Parathyroid adenoma (tissue), 2 donors: Measurements from ENCODE around the gene UFC1.
A peak's percentile ranks its signal among the peaks of the same experiment; 100 is the strongest.

ENCODE experiments used
- H2AFZ ChIP-seq: fragments of 300-600 bp; sonication (generic); one replicate; pipeline ENCODE4 v1.7.0; 2017; ENCODE audit warnings: antibody characterized with exemption, mild to moderate bottlenecking
- H3K27ac ChIP-seq: fragments of 300-600 bp; sonication (generic); one replicate; pipeline ENCODE4 v1.7.0; 2017
- H3K27me3 ChIP-seq: fragments of 300-600 bp; sonication (generic); one replicate; pipeline ENCODE4 v1.7.0; 2017; ENCODE audit warnings: low read length; ENCODE audit not compliant: control insufficient read depth, insufficient read depth
- H3K36me3 ChIP-seq: fragments of 300-600 bp; sonication (generic); one replicate; pipeline ENCODE4 v1.7.0; 2017; ENCODE audit warnings: low read length; ENCODE audit not compliant: control insufficient read depth, insufficient read depth
- H3K4me1 ChIP-seq: fragments of 300-600 bp; sonication (generic); one replicate; pipeline ENCODE4 v1.7.0; 2017; ENCODE audit warnings: control low read depth
- H3K4me2 ChIP-seq: fragments of 300-600 bp; sonication (generic); one replicate; pipeline ENCODE4 v1.7.0; 2017; ENCODE audit warnings: low read length
- H3K4me3 ChIP-seq: fragments of 300-600 bp; sonication (generic); one replicate; pipeline ENCODE4 v1.7.0; 2017; ENCODE audit warnings: low read depth, low read length
- H3K79me2 ChIP-seq: fragments of 300-600 bp; sonication (generic); one replicate; pipeline ENCODE4 v1.7.0; 2017; ENCODE audit warnings: control low read depth
- H3K9ac ChIP-seq: fragments of 300-600 bp; sonication (generic); one replicate; pipeline ENCODE4 v1.7.0; 2017; ENCODE audit warnings: mild to moderate bottlenecking
- H3K9me3 ChIP-seq: fragments of 300-600 bp; sonication (generic); one replicate; pipeline ENCODE4 v1.7.0; 2017; ENCODE audit warnings: low read length; ENCODE audit not compliant: control insufficient read depth
- TF ChIP-seq, protein P1 (sequence below): fragments of 300-600 bp; sonication (generic); IDR thresholded peaks from one replicate; pipeline ENCODE4 v1.7.0; 2017; ENCODE audit warnings: antibody characterized with exemption, mild to moderate bottlenecking
- donor health status: primary hyperparathyroidism.

Gene UFC1

DNA sequence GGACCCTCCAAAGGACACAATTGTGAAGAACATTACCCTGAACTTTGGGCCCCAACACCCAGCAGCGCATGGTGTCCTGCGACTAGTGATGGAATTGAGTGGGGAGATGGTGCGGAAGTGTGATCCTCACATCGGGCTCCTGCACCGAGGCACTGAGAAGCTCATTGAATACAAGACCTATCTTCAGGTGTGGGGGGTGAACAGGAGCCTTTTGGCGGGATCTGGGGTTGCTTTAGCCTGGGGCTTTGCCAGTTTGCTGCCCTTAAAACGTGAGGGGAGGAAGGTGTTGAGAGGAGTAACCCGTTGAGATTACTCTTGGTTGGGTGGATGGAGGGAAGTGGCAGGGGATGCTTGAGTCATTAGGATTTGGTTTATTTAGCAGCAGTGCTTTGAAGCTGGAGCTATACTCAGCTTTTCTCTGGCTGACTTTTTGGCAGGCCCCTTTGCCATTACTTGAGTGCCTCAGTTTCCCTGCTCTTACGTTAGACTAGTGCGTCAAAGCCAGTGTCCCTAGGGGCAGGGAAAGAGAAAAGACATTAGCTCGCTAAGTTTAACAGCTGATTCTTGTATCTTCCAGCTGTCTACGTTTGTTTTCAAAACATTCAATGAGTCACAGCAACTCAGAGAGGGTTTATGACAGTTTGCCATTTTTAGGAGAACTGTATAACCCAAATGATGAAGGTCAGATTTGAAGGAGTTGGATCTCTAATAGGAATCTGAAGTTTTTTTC, 52.8 kb downstream of the UFC1 start:
- peaks cover 4% of the 10 kb centered on the region for H3K4me1 ChIP-seq
- H3K9ac ChIP-seq, result no peak overlapping the region
- no peaks in the 10 kb centered on the region for H3K36me3 ChIP-seq
- H3K4me3 ChIP-seq, result no peak overlapping the region
- H2AFZ ChIP-seq, result no peak overlapping the region
- H3K9me3 ChIP-seq, result no peaks in the 10 kb centered on the region
- no peaks in the 10 kb centered on the region for H3K27me3 ChIP-seq
- no peak overlapping the region for H3K4me2 ChIP-seq
- TF ChIP-seq, protein P1, sequence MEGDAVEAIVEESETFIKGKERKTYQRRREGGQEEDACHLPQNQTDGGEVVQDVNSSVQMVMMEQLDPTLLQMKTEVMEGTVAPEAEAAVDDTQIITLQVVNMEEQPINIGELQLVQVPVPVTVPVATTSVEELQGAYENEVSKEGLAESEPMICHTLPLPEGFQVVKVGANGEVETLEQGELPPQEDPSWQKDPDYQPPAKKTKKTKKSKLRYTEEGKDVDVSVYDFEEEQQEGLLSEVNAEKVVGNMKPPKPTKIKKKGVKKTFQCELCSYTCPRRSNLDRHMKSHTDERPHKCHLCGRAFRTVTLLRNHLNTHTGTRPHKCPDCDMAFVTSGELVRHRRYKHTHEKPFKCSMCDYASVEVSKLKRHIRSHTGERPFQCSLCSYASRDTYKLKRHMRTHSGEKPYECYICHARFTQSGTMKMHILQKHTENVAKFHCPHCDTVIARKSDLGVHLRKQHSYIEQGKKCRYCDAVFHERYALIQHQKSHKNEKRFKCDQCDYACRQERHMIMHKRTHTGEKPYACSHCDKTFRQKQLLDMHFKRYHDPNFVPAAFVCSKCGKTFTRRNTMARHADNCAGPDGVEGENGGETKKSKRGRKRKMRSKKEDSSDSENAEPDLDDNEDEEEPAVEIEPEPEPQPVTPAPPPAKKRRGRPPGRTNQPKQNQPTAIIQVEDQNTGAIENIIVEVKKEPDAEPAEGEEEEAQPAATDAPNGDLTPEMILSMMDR, result no peak
- peak overlapping the region; percentile 85 for H3K27ac ChIP-seq
- peaks cover 11% of the 10 kb centered on the region for H3K79me2 ChIP-seq

DNA sequence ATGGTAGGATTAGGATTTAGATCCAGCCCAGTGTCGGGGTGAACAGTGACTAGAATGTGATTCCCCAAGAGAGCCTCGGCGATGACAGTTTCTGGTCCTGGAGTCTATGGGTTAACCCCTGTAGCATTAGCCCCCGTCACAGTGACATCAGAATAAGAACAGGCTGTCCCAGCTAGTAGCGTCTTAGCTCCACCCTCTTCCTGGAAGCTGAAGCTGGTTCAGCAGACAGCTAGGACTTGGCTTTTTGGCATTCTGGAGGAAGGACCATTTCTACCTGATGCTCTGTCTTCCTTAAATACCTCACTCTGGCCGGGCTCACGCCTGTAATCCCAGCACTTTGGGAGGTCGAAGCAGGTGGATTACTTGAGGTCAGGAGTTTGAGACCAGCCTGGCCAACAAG, 53.4 kb downstream of the UFC1 start:
- Histone ChIP-seq H3K79me2 (peaks cover 11% of the 10 kb centered on the region), H3K36me3 (no peaks in the 10 kb centered on the region), H3K4me1 (peaks cover 2% of the 10 kb centered on the region), H3K4me3 (no peak overlapping the region), H3K9ac (no peak overlapping the region), H3K27me3 (no peaks in the 10 kb centered on the region), H2AFZ (no peak overlapping the region), H3K27ac (peak overlapping the region; percentile 85), H3K4me2 (no peak overlapping the region), H3K9me3 (no peaks in the 10 kb centered on the region)
- TF ChIP-seq, protein P1, result no peak
